Stimulated activated CD4-positive, alpha-beta T cell treated with anti-CD3 and anti-CD28 coated beads, Interleukin-4, amount 100 ng/mL, for 48 hours (primary cell): Measurements from ENCODE around the gene PBX3.

Experiments used
- DNase-seq, 2 donors: peaks; one replicate each; pipeline ENCODE4 v3.0.0-alpha.2; 2020; ENCODE audit warnings: low read depth in 2 of 2

Gene PBX3

DNA sequence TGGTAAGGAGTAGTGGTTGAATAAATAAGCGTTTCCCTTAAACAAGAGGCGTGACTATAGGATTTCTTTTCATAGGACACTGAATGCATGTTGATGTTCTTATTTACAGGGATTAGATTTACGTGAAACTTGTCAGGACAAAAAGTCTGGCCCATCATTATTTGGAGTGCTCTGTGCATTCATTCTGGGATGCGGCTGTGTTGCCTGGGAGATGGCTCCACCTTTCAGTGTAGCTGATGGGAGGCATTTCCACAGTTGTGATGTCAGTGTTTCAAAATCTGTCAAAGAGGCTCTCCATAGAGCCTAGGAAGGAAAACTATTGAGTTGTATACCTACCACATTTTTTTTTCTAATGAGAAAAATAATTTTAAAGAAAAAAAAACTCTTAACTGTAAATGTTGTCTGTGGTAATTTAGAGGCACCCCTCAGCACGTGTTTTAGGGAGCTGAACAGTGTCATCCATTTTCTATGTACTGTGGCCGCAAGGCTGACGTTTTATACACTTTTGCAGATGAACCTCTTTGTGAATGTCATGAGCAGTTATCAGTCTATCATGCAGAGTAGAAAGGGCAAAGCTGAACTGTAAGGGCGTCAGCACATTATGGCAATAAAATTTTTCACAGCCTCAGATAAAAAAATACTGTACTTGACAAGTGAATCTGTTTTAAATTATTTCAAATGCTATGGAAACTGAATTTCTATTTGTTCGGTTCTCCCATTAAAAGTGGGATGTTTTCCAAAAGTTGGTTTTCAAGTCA, 202.7 kb downstream of the PBX3 start:
- no peak for DNase-seq

DNA sequence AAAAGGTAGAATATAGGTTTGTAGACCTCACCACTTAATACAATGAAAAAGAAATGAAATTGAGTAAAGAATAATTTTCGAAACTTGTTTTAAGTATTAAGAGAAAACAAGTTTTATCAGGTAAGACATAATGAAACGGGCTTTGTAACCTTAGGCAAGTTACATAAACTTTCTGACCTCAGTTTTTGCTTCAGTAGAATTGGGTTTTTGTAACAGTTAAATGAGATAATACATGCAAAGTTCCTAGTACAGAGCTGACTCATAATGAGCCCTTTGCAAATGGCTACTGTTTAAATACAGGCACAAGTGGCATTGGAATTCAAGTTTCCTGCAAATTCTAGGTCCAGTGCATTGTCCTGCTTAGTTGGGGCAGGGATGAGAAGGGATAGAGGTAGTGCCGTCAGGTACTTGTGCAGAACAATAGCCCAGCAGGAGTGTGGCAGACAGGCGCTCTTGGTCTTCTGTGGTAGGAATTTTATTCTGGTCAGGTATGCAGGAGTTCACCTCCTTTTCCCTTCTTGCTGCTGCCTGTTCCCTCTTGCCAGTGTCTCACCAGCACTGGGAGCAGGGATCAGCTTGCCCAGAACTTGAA, 203.8 kb downstream of the PBX3 start:
- DNase-seq = no peak

DNA sequence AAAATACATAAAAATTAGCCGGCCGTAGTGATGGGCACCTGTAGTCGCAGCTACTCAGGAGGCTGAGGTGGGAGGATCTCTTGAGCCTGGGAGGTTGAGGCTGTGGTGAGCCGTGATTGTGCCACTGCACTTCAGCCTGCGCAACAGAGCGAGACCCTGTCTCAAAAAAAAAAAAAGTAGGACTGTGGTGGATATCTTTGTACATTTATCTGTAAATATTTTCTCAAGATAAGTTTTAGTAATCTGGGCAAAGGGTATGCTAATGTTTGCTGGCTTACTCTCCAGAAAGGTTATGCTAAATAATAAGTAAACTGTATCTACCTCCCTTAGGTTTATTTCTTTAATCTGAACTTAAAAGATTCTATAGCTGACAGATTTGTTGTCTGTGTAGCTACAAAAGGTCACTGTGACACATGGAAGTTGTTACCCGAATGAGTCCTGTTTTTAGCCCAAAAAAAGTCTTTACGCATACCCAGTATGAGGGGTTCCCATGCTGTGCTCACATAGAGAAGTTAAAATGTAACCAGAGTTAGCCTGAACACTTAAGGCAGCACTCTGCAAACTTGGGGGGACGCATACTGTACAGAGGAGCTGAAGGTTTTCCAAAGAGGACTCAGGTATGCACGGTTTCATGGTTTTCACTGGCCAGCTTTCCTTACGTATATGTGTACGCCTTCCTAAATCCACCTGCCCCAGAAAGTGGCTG, 206.3 kb downstream of the PBX3 start:
- DNase-seq = no peak

DNA sequence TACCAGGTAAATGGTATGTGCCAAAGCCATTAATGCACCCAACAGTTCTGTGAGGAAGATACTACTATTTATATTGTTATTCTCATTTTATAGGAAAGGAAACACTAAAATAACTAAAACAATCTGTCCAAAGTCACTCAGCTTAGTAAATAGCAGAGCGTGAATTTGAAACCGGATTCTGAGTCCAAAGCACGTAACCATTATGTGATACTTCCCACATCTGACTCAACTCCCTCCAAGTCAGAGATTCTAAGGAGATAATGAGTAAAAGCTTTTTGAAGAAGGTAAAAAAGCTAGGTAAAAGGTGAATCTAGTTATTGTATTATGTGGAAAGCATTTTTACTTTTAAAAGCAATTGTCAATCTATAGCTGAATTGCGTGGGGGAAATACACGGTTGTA, 208.9 kb downstream of the PBX3 start:
- DNase-seq = no peak

DNA sequence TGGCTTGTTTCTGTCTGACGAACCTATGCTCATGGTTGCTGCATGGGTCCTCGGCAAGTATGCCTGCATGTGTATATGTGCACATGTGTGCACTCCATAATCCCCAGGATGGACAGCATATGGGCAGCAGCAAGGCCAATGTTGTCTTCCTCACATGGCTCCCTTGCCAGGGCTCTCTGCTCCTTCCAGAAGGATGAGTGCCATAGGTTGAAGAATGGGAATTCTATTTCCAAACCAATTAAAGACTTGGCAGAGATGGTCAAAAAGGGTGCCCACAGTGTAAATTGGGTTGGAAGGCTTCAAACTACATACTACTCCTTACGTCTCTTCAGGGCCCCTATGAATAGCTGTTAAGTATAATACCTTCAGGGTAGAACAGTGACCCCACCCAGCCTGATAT, 212.1 kb downstream of the PBX3 start:
- no peak for DNase-seq

DNA sequence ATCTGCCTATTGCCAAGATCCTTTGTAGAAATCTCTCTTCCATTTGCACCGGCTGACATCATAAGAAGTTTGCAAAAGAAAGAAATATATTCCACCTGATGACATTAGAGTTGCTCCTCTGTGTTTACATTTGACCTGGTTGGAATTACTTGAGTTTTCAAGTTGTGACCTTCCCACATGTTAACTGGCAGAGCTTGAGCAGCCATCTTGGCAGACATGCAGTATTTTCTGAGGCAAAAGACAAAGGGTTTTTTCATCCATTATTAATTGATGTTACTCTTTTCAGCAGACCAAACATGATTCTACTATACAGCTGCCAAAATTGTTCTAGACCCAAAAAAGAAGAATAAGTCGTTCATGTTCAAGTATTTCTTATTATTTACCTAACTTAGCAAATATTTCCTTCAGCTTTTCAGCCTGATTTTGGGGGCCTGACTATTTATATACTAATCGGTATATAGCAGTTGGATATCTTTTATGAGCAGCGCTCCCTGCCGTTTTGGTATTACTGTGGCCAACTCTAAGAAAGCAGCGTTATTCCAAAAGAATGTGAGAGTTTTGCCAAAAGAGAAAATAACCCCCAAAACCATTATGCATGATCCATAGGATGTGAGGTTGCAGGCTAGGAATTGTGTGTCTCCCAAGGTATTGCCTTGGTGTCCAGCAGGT, 212.9 kb downstream of the PBX3 start:
- DNase-seq = no peak

DNA sequence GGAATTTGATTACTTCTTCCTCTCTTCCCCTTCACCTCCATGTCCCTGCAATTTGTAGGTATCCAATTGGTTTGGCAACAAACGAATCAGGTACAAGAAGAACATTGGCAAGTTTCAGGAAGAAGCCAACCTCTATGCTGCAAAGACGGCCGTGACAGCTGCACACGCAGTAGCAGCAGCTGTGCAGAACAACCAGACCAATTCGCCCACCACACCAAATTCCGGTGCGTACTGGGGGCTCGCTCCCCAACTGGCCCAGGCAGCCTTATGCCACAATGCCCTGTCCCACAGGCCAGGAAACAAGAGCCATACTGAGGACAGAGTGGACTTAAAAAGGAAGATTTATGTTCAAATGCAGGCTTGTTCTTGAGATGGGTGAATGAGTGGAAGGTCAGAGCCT, 213.5 kb downstream of the PBX3 start:
- no peak for DNase-seq

DNA sequence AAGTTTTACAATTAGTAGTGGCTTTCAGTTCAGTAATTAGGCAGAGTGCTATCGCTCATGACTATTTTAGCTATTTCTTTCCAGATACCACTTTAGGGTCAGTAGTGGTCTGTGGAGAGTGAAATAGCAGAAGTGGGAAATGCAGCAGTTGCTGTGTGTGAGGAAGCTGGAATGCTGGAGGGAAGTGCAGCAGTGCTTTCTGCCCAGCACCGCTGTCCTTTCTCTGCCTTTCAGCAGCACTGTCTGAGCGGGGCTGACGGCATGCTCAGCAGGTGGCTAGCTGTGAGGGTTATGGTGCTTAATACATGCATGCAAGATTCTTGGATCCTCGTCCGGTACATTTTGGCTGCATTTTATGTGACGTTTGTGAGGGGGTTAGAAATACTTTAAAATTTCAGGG, 213.9 kb downstream of the PBX3 start:
- DNase-seq = no peak

DNA sequence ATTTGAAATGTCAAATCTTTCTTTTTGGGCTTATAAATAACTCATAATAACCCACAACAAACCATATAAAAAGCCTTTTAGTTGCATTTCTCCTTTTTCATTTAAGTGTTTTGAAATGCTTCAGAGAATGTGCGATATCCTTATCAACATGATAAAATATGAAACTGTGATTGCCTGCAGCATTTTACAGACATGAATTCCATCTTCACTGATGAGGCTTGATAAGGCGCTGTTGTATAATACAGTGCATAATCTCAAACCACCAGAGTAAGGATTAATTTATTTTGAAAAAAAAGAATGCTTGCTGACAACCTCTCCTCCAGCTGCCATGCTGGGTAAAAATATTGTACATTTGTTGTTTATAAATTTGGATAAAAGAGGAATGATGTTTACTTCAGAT, 216.8 kb downstream of the PBX3 start:
- no peak for DNase-seq

DNA sequence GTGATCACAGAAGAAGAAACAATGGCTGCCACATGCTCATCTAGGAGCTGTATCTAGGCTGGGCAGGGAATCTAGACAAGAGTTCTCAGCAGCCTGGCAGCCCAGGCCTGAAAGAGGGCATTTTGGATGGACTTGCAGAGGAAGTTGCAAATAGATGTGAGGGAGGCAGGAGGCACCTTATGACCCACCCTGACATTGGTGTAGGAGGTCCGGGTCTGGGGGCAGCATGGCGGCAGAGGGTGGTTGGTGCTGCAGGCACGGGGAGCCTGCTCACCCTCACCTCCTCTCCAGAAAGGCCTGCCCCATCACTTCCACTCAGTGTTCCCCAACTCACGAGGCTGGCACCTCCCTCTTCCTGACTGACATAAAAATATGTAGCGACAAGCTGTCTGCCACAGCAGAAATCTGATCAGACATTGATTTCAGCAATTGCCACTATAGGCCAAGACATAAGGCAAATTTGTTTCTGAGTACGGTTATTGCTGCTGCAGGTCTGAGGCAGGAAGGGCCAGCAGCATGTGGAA, 217.6 kb downstream of the PBX3 start:
- no peak for DNase-seq

DNA sequence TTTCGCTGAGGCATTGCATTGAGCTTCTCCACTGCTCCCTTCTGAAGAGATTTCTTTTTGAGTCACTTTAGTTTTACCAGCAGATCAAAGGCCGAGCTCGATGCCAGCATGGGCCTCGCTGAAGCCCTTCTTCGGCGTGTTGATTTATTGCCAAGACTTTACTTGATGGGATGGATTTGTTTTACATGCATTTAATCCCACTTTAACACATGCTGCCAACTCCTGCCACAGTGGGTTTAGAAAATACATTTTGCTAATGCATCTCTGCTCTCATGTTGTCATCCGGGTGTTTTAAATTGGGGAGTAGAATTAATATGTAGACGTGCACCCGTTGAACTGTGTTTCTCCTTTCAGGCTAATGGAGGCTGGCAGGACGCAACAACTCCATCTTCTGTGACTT, 218.3 kb downstream of the PBX3 start:
- no peak for DNase-seq

DNA sequence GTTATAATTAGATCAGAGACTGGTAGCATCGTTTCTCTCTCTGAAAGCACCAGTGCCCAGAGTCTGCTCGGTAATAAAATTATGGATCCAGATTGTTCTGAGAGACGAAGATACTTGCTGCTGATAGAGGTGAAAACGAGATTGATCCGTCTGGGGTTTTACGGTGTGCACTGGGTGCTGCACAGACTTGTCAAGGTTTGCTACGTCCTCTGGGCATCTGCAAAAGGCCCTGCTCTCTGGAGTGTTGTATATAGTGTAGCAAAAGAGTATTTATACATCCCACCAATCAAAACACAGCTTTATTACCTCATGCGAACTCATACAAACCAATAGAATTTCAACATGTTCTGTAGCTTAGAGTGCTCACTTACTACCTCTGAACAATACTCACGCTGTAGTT, 219.3 kb downstream of the PBX3 start:
- no peak for DNase-seq

DNA sequence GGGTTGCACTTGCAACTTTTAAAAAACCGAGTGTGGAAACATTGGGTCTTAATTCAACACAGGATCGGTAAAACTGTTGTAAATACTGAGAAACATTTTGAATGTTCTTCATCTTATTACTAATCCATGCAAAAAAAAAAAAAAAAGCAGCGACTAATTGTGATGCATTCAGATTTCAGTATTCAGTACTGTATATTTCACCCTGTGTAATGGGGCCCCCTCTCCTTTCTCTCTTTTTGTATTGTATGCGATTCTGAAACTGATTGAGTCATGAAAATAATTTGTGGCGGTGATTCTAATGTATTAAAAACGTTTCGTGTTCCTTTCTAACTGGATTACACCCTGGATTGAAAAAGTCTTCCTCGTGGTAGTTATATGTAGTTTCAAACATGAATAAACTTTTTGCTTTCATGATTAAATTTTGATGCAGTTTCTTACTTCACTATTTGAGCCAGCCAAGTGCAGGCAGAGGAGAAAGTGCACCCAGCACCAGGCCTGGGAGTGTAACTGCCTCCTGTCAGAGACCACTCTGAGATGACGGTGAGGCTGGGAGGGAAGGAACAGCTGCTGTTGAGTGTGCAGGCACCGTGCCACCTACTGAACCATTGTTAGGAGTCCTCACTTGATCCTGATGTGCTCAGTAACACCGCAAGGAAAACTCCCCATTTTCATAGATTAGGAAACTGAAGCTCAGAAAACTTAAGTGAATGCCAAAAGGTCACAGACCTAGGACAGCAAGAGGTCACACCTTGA, 220.0 kb downstream of the PBX3 start:
- no peak for DNase-seq

DNA sequence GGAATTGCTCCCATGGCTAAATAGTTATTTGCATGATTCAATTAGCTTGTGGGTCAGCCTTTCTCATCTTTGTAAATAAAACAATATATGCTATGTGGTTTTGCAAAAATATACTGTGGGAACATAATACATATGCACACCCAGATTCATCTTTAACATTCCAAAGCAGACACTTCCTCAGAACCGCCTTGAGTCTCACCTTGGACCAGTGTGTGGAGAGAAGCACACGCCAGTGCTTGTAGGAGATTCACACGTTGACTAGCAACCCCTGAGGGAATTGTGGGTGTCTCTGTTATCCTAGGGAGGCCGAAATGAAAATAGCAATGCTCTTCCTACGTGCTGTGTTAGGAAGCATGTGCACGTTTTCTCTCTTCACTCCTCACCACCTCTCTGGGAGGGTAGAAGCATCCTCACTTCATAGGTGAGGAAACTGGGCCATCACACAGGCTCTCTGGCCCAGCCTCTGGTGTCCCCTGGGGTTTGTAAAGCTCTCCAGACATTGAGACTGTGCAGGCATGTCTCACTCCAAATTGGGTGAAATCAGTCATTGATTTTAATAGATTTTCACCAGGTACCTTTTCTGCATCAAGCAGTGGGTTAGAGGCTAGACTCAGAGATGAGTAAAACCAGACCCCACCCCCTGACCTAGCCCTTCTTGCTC, 221.7 kb downstream of the PBX3 start:
- DNase-seq = no peak

DNA sequence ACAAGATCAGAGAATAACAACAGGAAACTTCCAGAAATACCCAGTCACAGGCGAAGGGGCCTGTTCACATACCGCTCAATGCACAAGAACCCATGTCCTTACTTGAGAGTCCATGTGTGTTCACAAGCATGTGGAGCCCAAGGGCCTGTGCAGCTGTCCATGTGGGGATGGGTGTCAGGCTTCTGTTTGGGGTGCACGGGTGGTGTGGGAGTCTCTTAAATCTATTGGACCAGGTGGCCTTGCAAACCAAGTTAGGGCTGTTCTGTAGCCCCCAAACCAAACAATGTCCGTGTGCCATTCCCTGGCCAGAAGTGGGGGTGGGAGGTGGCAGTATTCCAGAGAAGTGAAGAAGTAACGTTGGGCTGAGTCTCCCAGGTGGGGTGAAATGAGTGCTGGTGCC, 222.3 kb downstream of the PBX3 start:
- no peak for DNase-seq

DNA sequence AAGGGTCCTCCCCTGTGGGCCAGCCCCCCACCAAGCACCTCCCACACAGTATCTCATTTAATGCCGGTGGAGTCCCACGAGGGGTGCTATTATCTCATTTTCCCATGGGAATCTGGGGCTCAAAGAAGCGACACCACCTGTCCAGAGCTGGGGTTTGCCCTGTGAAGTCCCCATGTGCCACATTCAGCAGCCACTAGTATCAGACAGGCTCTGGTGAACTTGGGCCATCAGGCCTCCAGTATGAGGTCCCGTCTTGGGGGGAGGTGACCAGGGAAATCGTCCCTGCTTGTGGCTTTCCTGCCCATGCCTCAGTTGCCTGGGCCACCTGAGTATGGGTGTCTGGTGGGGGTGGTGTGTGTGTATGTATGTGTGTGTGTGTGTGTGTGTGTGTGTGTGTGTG, 222.7 kb downstream of the PBX3 start:
- no peak for DNase-seq

DNA sequence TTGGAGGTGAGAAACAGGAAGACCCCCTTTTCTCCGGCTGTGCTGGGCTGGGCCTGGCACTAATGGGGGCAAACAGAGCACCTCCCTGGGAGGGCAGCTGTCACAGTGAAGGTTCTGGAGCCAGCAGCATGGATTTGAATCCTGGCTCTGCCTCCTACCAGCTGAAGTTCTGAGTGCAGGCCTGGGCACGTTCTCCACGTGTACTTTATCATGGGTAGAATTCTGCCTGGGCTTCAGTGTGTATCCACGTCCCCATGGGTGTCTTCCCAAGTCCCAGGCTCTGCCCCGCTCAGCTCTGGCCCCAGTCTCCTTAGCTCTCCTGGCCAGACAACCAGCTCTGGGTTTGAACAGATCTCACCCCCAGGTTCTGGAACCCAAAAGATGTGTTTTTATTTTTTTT, 223.2 kb downstream of the PBX3 start:
- DNase-seq = no peak

DNA sequence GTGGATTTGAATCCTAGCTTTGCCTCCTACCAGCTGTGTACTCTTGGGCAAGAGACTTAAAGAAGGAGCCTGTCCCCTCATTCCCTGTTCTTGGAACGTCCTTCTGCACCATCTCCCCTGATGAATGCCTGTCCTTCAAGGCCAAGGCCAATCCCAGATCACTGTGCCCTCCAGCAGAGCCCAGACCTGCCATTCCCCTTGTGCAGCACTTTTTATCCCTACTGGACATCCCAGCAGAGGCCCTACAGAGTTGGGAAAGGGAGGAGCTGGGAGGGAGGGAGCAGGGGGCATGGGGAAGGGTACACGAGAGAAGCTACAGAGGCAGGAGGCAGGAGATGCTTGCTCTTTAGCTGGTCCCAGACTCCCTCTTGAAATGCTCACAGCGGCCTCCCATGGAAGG, 223.9 kb downstream of the PBX3 start:
- DNase-seq = no peak

DNA sequence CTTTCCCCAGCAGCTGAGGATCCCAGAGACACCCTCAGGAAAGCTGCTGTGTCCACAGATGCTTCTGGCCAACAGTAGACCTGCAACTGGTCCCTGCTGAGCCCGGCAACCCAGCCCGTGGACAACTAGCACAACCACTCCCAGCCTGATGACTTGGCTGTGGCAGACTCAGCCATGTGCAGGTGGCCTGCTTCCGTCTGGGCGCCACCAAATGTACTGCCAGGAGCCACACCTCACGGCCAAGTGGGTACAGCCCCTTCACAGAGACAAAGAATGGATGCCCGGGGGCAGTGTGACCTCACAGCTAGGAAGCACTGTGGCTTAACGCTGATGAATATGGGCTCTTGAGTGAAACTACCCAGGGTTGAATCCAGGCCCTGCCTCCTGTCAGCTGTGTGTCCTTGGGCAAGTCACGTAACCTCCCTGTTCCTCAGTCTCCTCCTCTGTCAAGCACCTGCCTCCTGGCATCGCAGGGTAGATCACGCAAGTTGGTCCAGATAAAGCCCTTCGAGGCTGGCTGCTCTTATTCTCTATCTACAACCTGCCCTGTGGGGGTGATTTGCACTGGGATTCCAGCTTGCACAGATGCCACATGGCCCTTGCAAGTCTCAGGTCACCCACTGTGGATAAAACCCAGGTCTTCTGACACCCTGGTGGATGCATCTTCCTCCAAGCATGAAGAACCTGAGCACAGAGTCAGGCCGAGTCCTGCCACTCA, 225.0 kb downstream of the PBX3 start:
- no peak for DNase-seq

DNA sequence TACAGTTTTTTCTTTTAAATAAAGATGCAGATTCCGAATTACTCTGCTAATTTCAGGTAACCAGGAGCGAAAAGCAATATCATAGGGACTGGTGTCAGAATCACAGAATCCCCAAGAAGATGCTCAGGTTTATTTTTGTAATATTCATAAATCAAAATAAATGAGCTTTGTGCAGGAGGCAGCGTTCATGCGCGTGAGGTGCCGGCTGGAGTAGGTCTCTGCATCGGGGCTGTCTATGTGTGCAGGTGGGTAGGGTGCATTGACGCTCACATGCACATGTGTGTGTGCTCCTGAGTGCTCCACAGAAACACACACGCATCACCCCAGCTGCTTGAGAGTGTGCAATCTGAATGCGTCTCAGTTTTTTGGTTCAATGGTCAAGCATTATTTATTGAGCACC, 226.4 kb downstream of the PBX3 start:
- no peak for DNase-seq

DNA sequence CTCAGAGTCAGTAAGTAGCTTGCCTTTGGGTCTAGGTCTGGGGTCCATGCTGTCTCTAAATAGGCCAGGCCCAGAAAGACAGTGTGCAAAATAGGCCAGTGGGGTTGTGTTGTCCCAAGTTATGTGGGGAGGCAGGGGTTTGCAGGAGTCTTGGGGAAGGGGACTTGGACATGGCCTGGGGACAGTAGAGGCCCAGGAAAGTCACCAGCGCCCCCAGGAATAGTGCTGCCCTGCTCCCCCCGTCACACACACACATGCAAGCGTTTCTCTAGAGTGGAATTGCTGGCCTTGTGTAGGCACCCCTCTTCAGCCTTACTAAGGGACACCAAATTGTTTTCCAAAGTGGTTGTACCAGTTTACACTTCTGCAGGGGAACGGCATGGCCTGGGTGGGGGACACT, 227.5 kb downstream of the PBX3 start:
- DNase-seq = no peak
